ENCODE results near the gene MAP7D1. TPM values are rescaled to one million over a fixed set of nuclear protein-coding genes. Genes with fewer than 3 reads are reported as not detected.

Gene MAP7D1
- total RNA-seq, 1 donor from 2014 or later, result 120 TPM

DNA sequence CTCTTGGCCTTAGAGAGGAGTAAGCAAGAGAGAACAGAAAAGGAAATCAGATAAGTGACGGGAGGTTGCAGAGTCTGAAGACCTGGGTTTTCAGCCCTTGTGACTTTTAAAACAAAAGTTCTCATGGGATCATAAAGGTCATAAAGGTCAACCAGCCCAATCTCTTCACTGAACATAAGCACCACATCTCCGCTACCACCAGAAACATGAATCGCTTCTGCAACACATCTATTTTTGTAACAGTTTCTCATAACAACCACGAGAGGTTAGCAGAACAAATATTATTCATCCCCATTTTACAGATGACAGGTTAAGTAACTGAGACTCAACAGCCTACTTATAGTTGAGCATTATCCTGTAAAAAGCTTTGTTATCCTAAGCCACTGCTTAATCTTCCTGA lies 12.5 kb upstream of the MAP7D1 start:
- Histone ChIP-seq H3K27me3 (ENCODE audit: low read depth) (no peaks in the 10 kb centered on the region), H3K4me3 (no peak overlapping the region), H3K4me1 (peaks cover 37% of the 10 kb centered on the region), H3K9me3 (no peaks in the 10 kb centered on the region), H3K36me3 (peaks cover 17% of the 10 kb centered on the region), H3K27ac (no peak overlapping the region)
- DNase-seq, result no peak
- ATAC-seq, result no peak
- intact Hi-C loops (cut with DNase I), result no loop called here
- TF ChIP-seq, protein P1, sequence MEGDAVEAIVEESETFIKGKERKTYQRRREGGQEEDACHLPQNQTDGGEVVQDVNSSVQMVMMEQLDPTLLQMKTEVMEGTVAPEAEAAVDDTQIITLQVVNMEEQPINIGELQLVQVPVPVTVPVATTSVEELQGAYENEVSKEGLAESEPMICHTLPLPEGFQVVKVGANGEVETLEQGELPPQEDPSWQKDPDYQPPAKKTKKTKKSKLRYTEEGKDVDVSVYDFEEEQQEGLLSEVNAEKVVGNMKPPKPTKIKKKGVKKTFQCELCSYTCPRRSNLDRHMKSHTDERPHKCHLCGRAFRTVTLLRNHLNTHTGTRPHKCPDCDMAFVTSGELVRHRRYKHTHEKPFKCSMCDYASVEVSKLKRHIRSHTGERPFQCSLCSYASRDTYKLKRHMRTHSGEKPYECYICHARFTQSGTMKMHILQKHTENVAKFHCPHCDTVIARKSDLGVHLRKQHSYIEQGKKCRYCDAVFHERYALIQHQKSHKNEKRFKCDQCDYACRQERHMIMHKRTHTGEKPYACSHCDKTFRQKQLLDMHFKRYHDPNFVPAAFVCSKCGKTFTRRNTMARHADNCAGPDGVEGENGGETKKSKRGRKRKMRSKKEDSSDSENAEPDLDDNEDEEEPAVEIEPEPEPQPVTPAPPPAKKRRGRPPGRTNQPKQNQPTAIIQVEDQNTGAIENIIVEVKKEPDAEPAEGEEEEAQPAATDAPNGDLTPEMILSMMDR (IDR thresholded peaks at IDR 0.05), result no peak

DNA sequence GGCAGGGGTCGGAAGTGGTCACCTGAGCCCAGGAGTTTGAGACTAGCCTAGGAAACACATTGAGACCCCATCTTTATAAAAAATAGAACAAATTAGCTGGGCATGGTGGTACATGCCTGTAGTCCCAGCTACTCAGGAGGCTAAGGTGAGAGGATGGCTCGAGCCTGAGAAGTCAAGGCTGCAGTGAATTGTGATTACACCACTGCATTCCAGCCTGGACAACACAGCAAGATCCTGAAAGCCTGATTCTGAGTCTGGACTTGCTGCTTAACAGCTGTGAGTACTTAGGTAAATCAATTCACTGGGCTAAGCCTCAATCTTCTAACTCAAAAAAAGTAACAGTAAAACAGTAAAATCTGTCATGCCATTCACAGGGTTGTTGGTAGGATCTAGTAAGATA lies 11.5 kb upstream of the MAP7D1 start:
- intact Hi-C loops (cut with DNase I), result no loop called here
- Histone ChIP-seq H3K4me1 (peaks cover 39% of the 10 kb centered on the region), H3K36me3 (peaks cover 7% of the 10 kb centered on the region)

DNA sequence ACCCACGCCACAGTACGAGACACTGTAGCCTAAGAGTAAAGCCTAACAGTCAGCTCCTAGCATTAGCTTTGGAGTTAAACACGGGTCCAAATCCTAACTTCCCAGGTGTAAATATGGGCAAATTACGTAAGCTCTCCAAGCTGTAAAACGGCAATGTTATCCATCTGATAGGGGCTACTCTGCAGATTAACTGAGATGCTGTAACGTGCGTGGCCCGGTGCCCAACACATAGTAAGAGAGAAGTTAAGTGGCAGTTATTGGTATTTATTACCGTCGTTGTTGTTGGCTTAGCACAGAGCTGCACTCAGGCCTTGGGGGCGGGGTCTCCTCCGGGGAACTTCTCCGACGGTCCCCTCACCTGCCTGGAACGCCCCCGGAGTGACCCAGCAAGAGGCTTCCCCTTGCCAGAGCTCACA lies 7.1 kb upstream of the MAP7D1 start:
- no peak for ATAC-seq
- peak overlapping the region; percentile 85 for H3K4me3 ChIP-seq
- TF ChIP-seq, protein P1 (IDR thresholded peaks at IDR 0.05), result no peak
- no peak for DNase-seq
- intact Hi-C loops (cut with DNase I), result no loop called here
- H3K36me3 ChIP-seq, result no peaks in the 10 kb centered on the region
- peaks cover 63% of the 10 kb centered on the region for H3K4me1 ChIP-seq
- no peaks in the 10 kb centered on the region for H3K9me3 ChIP-seq
- peak overlapping the region; percentile 98 for H3K27ac ChIP-seq
- H3K27me3 ChIP-seq (ENCODE audit: low read depth), result no peaks in the 10 kb centered on the region

More for the DNA sequence above, 11.5 kb upstream of the MAP7D1 start:
- Histone ChIP-seq H3K9me3 (no peaks in the 10 kb centered on the region), H3K27ac (no peak overlapping the region), H3K27me3 (ENCODE audit: low read depth) (no peaks in the 10 kb centered on the region), H3K4me3 (no peak overlapping the region)
- DNase-seq (no peak), ATAC-seq (no peak)
- TF ChIP-seq, protein P1 (IDR thresholded peaks at IDR 0.05), result no peak

DNA sequence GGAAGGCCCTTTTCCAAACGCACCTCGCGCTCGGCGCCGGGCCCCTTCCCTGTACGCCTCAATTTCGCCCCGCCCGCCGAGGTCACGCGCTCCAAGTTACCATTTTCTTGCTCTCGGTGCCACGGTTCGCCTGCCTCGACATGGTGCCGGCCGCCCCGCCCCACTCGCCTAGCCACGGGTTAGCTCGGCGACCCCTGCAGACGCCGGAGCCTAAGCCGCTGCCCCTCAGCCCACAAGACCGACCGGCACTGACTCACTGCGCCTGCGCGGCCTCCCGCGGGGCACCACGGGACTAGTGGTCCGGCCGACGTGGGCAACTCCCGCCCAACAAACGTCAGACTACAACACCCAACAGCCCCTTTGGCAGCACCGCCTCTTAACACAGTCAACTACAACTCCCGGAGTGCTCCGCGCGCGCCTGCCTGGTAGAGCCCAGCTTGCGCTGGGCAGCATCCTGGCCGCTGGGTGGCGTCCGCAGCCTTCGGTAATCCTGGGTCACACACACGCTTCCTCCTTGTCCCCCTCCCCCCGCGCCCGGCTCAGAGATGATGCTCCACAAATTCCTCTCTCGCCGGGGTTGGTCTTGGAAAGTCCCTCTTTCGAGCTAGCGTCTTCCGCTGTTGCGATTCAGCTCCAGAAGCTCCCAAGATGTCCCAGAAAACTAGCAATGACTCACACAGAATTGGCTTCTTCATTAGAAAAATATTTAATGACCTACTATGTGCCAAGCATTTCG lies 6.6 kb upstream of the MAP7D1 start, which contains the start of gene TRAPPC3:
Gene TRAPPC3, minus strand, starts transcription at position 250 of the 736 bp plus-strand sequence. Its CDS starts 108 bp downstream, at position 142.
- TF ChIP-seq, protein P1 (IDR thresholded peaks at IDR 0.05), result peak; percentile 93
- intact Hi-C loops (cut with DNase I), result no loop called here
- H3K36me3 ChIP-seq, result no peaks in the 10 kb centered on the region

DNA sequence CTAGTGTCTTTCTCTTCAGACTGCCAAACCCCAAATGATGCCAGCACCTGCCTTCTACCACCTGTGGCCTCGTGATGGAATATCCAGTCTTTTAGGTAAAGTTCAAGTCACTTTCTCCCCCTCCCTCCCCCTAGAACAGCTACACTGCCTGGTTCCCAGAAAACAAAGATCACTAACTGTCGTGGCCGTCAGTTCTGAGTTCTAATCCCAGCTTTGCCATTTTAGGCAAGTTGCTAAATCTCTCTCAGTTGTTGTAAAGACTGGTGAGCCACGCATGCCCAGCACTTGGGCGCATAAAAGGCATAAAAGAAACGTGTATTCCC lies 6.0 kb upstream of the MAP7D1 start:
- DNase-seq, result no peak
- peak overlapping the region; percentile 37 for H3K4me3 ChIP-seq
- peaks cover 62% of the 10 kb centered on the region for H3K4me1 ChIP-seq
- TF ChIP-seq, protein P1 (IDR thresholded peaks at IDR 0.05), result no peak
- no peak for ATAC-seq
- no peaks in the 10 kb centered on the region for H3K36me3 ChIP-seq
- H3K27ac ChIP-seq, result peak overlapping the region; percentile 98
- H3K9me3 ChIP-seq, result no peaks in the 10 kb centered on the region
- H3K27me3 ChIP-seq (ENCODE audit: low read depth), result no peaks in the 10 kb centered on the region
- intact Hi-C loops (cut with DNase I), result no loop called here

More for the DNA sequence above, 6.6 kb upstream of the MAP7D1 start, which contains the start of gene TRAPPC3:
- Histone ChIP-seq H3K4me1 (peaks cover 58% of the 10 kb centered on the region), H3K27ac (peak within 1 kb of the TSS; percentile 98), H3K27me3 (ENCODE audit: low read depth) (no peaks in the 10 kb centered on the region), H3K4me3 (peak within 1 kb of the TSS; percentile 85), H3K9me3 (no peaks in the 10 kb centered on the region)
- ATAC-seq, result peak; percentile 94 to 96
- DNase-seq, result peak; percentile 100

All from lower lobe of right lung (tissue), 2 donors.